Liver (tissue), 9 donors: ENCODE results near the gene VASP. TPM values are rescaled to one million over a fixed set of nuclear protein-coding genes. Genes with fewer than 3 reads are reported as not detected.

Experiments used
- DNase-seq: peaks from one replicate; pipeline ENCODE4 v3.0.0-alpha.2; 2017; ENCODE audit warnings: low spot score
- H3K27ac ChIP-seq, 2 donors: one replicate each; pipeline ENCODE4 v1.7.0; 2013; ENCODE audit warnings: inconsistent platforms in 2 of 2, low read length in 2 of 2, control low read depth in 1 of 2, low read depth in 1 of 2, mild to moderate bottlenecking in 1 of 2
- H3K27me3 ChIP-seq, 4 donors: one replicate each; pipeline versions ENCODE4 v1.6.1 to v1.7.0; 2013; ENCODE audit warnings: low read length in 3 of 4, inconsistent platforms in 1 of 4, mild to moderate bottlenecking in 1 of 4, moderate library complexity in 1 of 4; ENCODE audit not compliant: control insufficient read depth in 4 of 4, insufficient read depth in 4 of 4
- H3K36me3 ChIP-seq, 4 donors: one replicate each; pipeline versions ENCODE4 v1.6.1 to v1.7.0; 2013; ENCODE audit warnings: low read length in 3 of 4, mild to moderate bottlenecking in 3 of 4, low read depth in 1 of 4, moderate library complexity in 1 of 4; ENCODE audit not compliant: control insufficient read depth in 4 of 4, insufficient read depth in 3 of 4
- H3K4me1 ChIP-seq, 4 donors: one replicate each; pipeline versions ENCODE4 v1.6.1 to v1.7.0; 2013; ENCODE audit warnings: low read length in 3 of 4, mild to moderate bottlenecking in 3 of 4, moderate library complexity in 1 of 4; ENCODE audit not compliant: control insufficient read depth in 4 of 4, insufficient read depth in 4 of 4
- H3K4me3 ChIP-seq, 3 donors: one replicate each; pipeline versions ENCODE4 v1.6.1 to v1.7.0; 2013; ENCODE audit warnings: low read length in 3 of 3, control low read depth in 1 of 3, low read depth in 1 of 3, mild to moderate bottlenecking in 1 of 3
- H3K9ac ChIP-seq, 2 donors: one replicate each; pipeline ENCODE4 v1.7.0; 2013; ENCODE audit warnings: low read length in 2 of 2, mild to moderate bottlenecking in 2 of 2, moderate library complexity in 2 of 2, control low read depth in 1 of 2, low read depth in 1 of 2
- H3K9me3 ChIP-seq, 4 donors: one replicate each; pipeline versions ENCODE4 v1.6.1 to v1.7.0; 2013; ENCODE audit warnings: low read length in 3 of 4; ENCODE audit not compliant: control insufficient read depth in 4 of 4
- ATF3 ChIP-seq: IDR thresholded peaks from 2 replicates; pipeline ENCODE4 v1.6.1; 2016; ENCODE audit warnings: antibody characterized with exemption
- CTCF ChIP-seq: fragments of 150-350 bp; IDR thresholded peaks from 2 replicates; pipeline ENCODE4 v1.5.1; 2017; ENCODE audit warnings: improper control_type of control experiment, low read depth, low read length; ENCODE audit not compliant: missing input control
- EGR1 ChIP-seq, 2 donors: IDR thresholded peaks; 2 replicates each; pipeline ENCODE4 v1.6.1; 2016 to 2018; ENCODE audit warnings: antibody characterized with exemption in 2 of 2, low read depth in 2 of 2
- FOXA2 ChIP-seq: IDR thresholded peaks from 2 replicates; pipeline ENCODE4 v1.6.1; 2016; ENCODE audit warnings: antibody characterized with exemption
- GABPA ChIP-seq, 2 donors: IDR thresholded peaks in 1 of 2; conservative IDR thresholded peaks in 1 of 2; 2 replicates each; pipeline ENCODE4 v1.6.1; 2016; ENCODE audit warnings: antibody characterized with exemption in 2 of 2, mild to moderate bottlenecking in 1 of 2, moderate library complexity in 1 of 2
- HNF4A ChIP-seq, 2 donors: conservative IDR thresholded peaks; 2 replicates each; pipeline ENCODE4 v1.6.1; 2016; ENCODE audit warnings: antibody characterized with exemption in 2 of 2, mild to moderate bottlenecking in 2 of 2
- JUND ChIP-seq, 2 donors: IDR thresholded peaks; 2 replicates each; pipeline ENCODE4 v1.6.1; 2016; ENCODE audit warnings: antibody characterized with exemption in 2 of 2
- MAX ChIP-seq: IDR thresholded peaks from 2 replicates; pipeline ENCODE4 v1.6.1; 2016; ENCODE audit warnings: antibody characterized with exemption
- NR2F2 ChIP-seq: IDR thresholded peaks from 2 replicates; pipeline ENCODE4 v1.6.1; 2016; ENCODE audit warnings: antibody characterized with exemption
- RAD21 ChIP-seq, 2 donors: IDR thresholded peaks; 2 replicates each; pipeline ENCODE4 v1.6.1; 2016; ENCODE audit warnings: antibody characterized with exemption in 2 of 2, mild to moderate bottlenecking in 2 of 2
- REST ChIP-seq: IDR thresholded peaks from 2 replicates; pipeline ENCODE4 v1.6.1; 2016; ENCODE audit warnings: antibody characterized with exemption, mild to moderate bottlenecking
- RXRA ChIP-seq, 2 donors: IDR thresholded peaks; 2 replicates each; pipeline ENCODE4 v1.6.1; 2017 to 2018; ENCODE audit warnings: antibody characterized with exemption in 2 of 2, mild to moderate bottlenecking in 1 of 2
- TAF1 ChIP-seq: conservative IDR thresholded peaks from 2 replicates; pipeline ENCODE4 v1.6.1; 2016; ENCODE audit warnings: antibody characterized with exemption, mild to moderate bottlenecking
- YY1 ChIP-seq: IDR thresholded peaks from 2 replicates; pipeline ENCODE4 v1.6.1; 2016; ENCODE audit warnings: antibody characterized with exemption, mild to moderate bottlenecking
- ZBTB33 ChIP-seq: IDR thresholded peaks from 2 replicates; pipeline ENCODE4 v1.6.1; 2016; ENCODE audit warnings: antibody characterized with exemption
- WGBS: extraction: QIAGEN DNeasy Blood & Tissue Kit; methylation state at CpG from one replicate; pipeline ENCODE4 v1.1.7; 2013; 5-methylcytosine and 5-hydroxymethylcytosine counted together
- polyA plus RNA-seq, 2 donors: library from polyadenylated mRNA; stranded (reverse) in 1 of 2; unstranded in 1 of 2; fragments of 200-250 nt in 1 of 2; fragments of >200 nt in 1 of 2; fragmentation: Nextera tagmentation in 1 of 2; extraction: Ambion mirVana in 1 of 2; gene quantifications; one replicate each; pipeline versions ENCODE4 v1.2.1 to v1.2.3, GENCODE V29; 2013 to 2015
- total RNA-seq, 2 donors: library from RNA; depleted of rRNA; stranded (reverse); fragments of >200 nt; gene quantifications; one replicate each; pipeline ENCODE4 v1.2.3, GENCODE V29; 2014
- donor health status: healthy.
- donor health status: healthy.
- donor health status: healthy.
- donor health status: healthy.
- donor health status: healthy.

Gene VASP
- total and polyA plus RNA-seq, 4 donors = 7.3 to 29.1 (median 22.7) TPM

GRCh38 chr19:45553464-45553863, 46.2 kb downstream of the VASP start:
- no peak for DNase-seq
- WGBS = 88% methylated on average over 34 of the region's 34 CpGs

GRCh38 chr19:45554481-45554880, 47.2 kb downstream of the VASP start:
- H3K4me3 ChIP-seq = no peak overlapping the region
- no peak overlapping the region for H3K9ac ChIP-seq
- H3K27ac ChIP-seq = no peak overlapping the region
- H3K27me3 ChIP-seq = no peaks in the 10 kb centered on the region
- H3K9me3 ChIP-seq = no peaks in the 10 kb centered on the region
- peaks cover 0 to 11% (median 4%) of the 10 kb centered on the region in 4 donors for H3K36me3 ChIP-seq
- no peak for DNase-seq
- 96% methylated on average over 1 of the region's 1 CpG for WGBS
- no peaks in the 10 kb centered on the region for H3K4me1 ChIP-seq
- TF ChIP-seq RXRA (IDR thresholded peaks at IDR 0.05) = no peak

More at GRCh38 chr19:45553464-45553863, 46.2 kb downstream of the VASP start:
- Histone ChIP-seq H3K4me1 (no peaks in the 10 kb centered on the region), H3K27ac (no peak overlapping the region), H3K9me3 (no peaks in the 10 kb centered on the region), H3K4me3 (no peak overlapping the region), H3K9ac (no peak overlapping the region), H3K27me3 (no peaks in the 10 kb centered on the region), H3K36me3 (peaks cover 0 to 11% (median 4%) of the 10 kb centered on the region in 4 donors)
- TF ChIP-seq JUND (IDR thresholded peaks at IDR 0.05) (no peak), MAX (no peak), HNF4A (conservative IDR thresholded peaks at IDR 0.05) (no peak), ZBTB33 (no peak), NR2F2 (no peak), YY1 (no peak), RXRA (IDR thresholded peaks at IDR 0.05) (no peak), CTCF (no peak), TAF1 (no peak), GABPA (IDR thresholded peaks at IDR 0.05 in 1 of 2, conservative IDR thresholded peaks at IDR 0.05 in 1 of 2) (no peak), RAD21 (IDR thresholded peaks at IDR 0.05) (no peak)

- 95% methylated on average over 5 of the region's 5 CpGs for WGBS
- no peaks in the 10 kb centered on the region for H3K9me3 ChIP-seq
- H3K9ac ChIP-seq = no peak overlapping the region
- peaks cover 0 to 9% (median 4%) of the 10 kb centered on the region in 4 donors for H3K36me3 ChIP-seq
- H3K27me3 ChIP-seq = no peaks in the 10 kb centered on the region
- no peak overlapping the region for H3K27ac ChIP-seq
- H3K4me3 ChIP-seq = no peak overlapping the region
- no peaks in the 10 kb centered on the region for H3K4me1 ChIP-seq
- no peak for TF ChIP-seq RAD21 (IDR thresholded peaks at IDR 0.05)
- no peak for TF ChIP-seq EGR1 (IDR thresholded peaks at IDR 0.05; ENCODE audit: low read depth in 2 of 2)
- TF ChIP-seq TAF1 = no peak
- no peak for TF ChIP-seq NR2F2
- no peak for TF ChIP-seq FOXA2
- no peak for TF ChIP-seq ATF3
- no peak for TF ChIP-seq CTCF
- TF ChIP-seq REST = no peak
- TF ChIP-seq JUND (IDR thresholded peaks at IDR 0.05) = no peak
- DNase-seq = no peak
These were observed 49.6 kb downstream of the VASP start for GRCh38 chr19:45556835-45557234.
